Glutamatergic neuron (in vitro differentiated cells): ENCODE measurements around the gene GPAM. TPM values are rescaled to one million over a fixed set of nuclear protein-coding genes. Genes with fewer than 3 reads are reported as not detected.

Source experiments
- DNase-seq: peaks from one replicate; pipeline ENCODE4 v3.0.0; 2022
- H3K27ac Mint-ChIP-seq: one replicate; pipeline ENCODE4 v1.8.0; 2020; ENCODE audit warnings: mild to moderate bottlenecking, mixed read lengths, inconsistent platforms; ENCODE audit not compliant: unreplicated experiment
- H3K27me3 Mint-ChIP-seq: one replicate; pipeline ENCODE4 v1.8.0; 2020; ENCODE audit warnings: mild to moderate bottlenecking, moderate library complexity, mixed read lengths, inconsistent platforms; ENCODE audit not compliant: unreplicated experiment
- H3K36me3 Mint-ChIP-seq: one replicate; pipeline ENCODE4 v1.8.0; 2020; ENCODE audit warnings: mild to moderate bottlenecking, mixed read lengths, inconsistent platforms; ENCODE audit not compliant: unreplicated experiment
- H3K4me1 Mint-ChIP-seq: one replicate; pipeline ENCODE4 v1.8.0; 2020; ENCODE audit warnings: mild to moderate bottlenecking, low read depth, mixed read lengths, inconsistent platforms; ENCODE audit not compliant: unreplicated experiment
- H3K4me3 Mint-ChIP-seq: one replicate; pipeline ENCODE4 v1.8.0; 2020; ENCODE audit warnings: mild to moderate bottlenecking, mixed read lengths, inconsistent platforms; ENCODE audit not compliant: unreplicated experiment
- H3K9me3 Mint-ChIP-seq: one replicate; pipeline ENCODE4 v1.8.0; 2020; ENCODE audit warnings: mild to moderate bottlenecking, moderate library complexity, mixed read lengths, inconsistent platforms; ENCODE audit not compliant: unreplicated experiment
- total RNA-seq: library from RNA; stranded (reverse); fragmentation: NEBNext Ultra II Directional; extraction: Animal tissue kit (Norgen Biotek cat#: 25700); gene quantifications from one replicate; pipeline ENCODE4 v1.2.1, GENCODE V29; 2021; ENCODE audit not compliant: unreplicated experiment
- TF ChIP-seq, protein P1 (sequence below): fragments of 200-600 bp; sonication (generic); IDR thresholded peaks from one replicate; pipeline ENCODE4 v1.5.0; 2021; ENCODE audit not compliant: partially characterized antibody, unreplicated experiment

Gene GPAM
- total RNA-seq, 1 donor from 2014 or later: 13.8 TPM

GRCh38 chr10:112225771-112226438, 42.3 kb upstream of the GPAM start:
- TF ChIP-seq, protein P1, sequence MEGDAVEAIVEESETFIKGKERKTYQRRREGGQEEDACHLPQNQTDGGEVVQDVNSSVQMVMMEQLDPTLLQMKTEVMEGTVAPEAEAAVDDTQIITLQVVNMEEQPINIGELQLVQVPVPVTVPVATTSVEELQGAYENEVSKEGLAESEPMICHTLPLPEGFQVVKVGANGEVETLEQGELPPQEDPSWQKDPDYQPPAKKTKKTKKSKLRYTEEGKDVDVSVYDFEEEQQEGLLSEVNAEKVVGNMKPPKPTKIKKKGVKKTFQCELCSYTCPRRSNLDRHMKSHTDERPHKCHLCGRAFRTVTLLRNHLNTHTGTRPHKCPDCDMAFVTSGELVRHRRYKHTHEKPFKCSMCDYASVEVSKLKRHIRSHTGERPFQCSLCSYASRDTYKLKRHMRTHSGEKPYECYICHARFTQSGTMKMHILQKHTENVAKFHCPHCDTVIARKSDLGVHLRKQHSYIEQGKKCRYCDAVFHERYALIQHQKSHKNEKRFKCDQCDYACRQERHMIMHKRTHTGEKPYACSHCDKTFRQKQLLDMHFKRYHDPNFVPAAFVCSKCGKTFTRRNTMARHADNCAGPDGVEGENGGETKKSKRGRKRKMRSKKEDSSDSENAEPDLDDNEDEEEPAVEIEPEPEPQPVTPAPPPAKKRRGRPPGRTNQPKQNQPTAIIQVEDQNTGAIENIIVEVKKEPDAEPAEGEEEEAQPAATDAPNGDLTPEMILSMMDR: no peak
- no peak overlapping the region for H3K4me3 Mint-ChIP-seq
- H3K4me1 Mint-ChIP-seq: no peaks in the 10 kb centered on the region
- no peak for DNase-seq
- H3K27me3 Mint-ChIP-seq: no peaks in the 10 kb centered on the region
- no peak overlapping the region for H3K27ac Mint-ChIP-seq
- H3K9me3 Mint-ChIP-seq: peaks cover 4% of the 10 kb centered on the region
- peaks cover 7% of the 10 kb centered on the region for H3K36me3 Mint-ChIP-seq

DNA sequence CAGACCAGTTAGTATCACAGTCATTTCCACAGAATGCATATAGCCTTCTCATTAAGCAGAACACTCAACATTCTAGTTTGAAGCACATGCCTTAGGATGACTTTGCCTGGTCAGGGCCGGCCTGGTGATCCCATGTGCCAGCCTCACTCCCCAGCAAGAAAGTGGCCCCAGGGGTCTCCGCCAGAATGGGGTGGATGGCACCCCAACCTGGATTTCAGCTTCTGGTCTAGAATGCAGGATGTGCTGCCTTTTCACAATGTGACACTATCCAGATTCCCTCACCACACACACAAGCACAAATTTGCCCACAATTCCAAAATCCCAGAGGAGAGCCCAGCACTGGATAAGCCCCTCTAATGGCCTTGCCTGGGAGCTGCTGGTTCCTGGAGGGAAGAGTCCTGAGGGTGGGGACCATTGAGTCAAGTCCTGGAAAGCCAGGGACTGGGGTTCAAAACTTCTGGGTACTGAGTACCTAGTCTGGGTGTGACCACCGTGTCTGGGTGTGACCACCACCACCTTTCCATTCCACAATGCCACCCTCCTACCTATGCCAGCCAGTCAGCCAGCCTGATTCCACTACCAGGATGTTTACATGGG, 41.5 kb upstream of the GPAM start:
- H3K27me3 Mint-ChIP-seq: no peaks in the 10 kb centered on the region
- no peak overlapping the region for H3K4me3 Mint-ChIP-seq
- H3K4me1 Mint-ChIP-seq: no peaks in the 10 kb centered on the region
- TF ChIP-seq, protein P1: no peak
- peaks cover 7% of the 10 kb centered on the region for H3K36me3 Mint-ChIP-seq
- peaks cover 4% of the 10 kb centered on the region for H3K9me3 Mint-ChIP-seq
- no peak for DNase-seq
- H3K27ac Mint-ChIP-seq: no peak overlapping the region

DNA sequence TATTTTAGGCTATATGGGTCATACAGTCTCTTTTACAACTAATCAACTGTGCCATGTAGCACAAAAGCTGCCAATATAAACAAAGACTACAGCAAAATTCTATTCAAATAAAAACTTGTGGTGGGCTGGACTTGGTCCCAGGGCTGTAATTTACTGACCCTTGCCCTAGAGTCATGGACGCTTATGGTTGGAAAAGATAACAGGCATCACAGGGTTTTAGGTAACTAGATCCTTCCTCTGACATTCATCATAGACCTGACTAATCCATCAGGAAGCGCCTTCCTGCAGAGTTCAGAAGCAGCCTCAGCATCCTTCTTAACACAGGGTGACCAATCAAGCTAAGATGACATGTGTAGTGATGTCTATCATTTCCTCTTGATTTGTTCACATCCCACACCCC, 40.2 kb upstream of the GPAM start:
- no peaks in the 10 kb centered on the region for H3K4me1 Mint-ChIP-seq
- H3K27me3 Mint-ChIP-seq: no peaks in the 10 kb centered on the region
- DNase-seq: no peak
- H3K4me3 Mint-ChIP-seq: no peak overlapping the region
- H3K36me3 Mint-ChIP-seq: peaks cover 7% of the 10 kb centered on the region
- H3K27ac Mint-ChIP-seq: no peak overlapping the region
- H3K9me3 Mint-ChIP-seq: peaks cover 4% of the 10 kb centered on the region
- TF ChIP-seq, protein P1: no peak

- Mint-ChIP-seq H3K4me1 (no peaks in the 10 kb centered on the region), H3K27me3 (no peaks in the 10 kb centered on the region), H3K9me3 (peaks cover 4% of the 10 kb centered on the region), H3K27ac (no peak overlapping the region), H3K36me3 (peaks cover 7% of the 10 kb centered on the region), H3K4me3 (no peak overlapping the region)
- TF ChIP-seq, protein P1: no peak
- no peak for DNase-seq
Observed at GRCh38 chr10:112222799-112223198, 39.2 kb upstream of the GPAM start.

GRCh38 chr10:112221545-112221944, 38.0 kb upstream of the GPAM start:
- Mint-ChIP-seq H3K36me3 (peaks cover 6% of the 10 kb centered on the region), H3K27ac (no peak overlapping the region), H3K9me3 (peaks cover 2% of the 10 kb centered on the region), H3K4me3 (no peak overlapping the region), H3K4me1 (no peaks in the 10 kb centered on the region), H3K27me3 (no peaks in the 10 kb centered on the region)
- TF ChIP-seq, protein P1: no peak
- DNase-seq: no peak
